GM21529 (cell line): ENCODE measurements around the gene AGXT2.
A peak's percentile ranks its signal among the peaks of the same experiment; 100 is the strongest.
"Not testable (repeated sequence)": the region's sequence is repeated elsewhere in the genome, so short reads cannot be mapped to it uniquely, and the experiment has no call there.

Experiments
- ATAC-seq: cut with Tn5 transposase; IDR thresholded peaks from one replicate; pipeline ENCODE4 v1.9.1; 2021; ENCODE audit not compliant: unreplicated experiment

The AGXT2 gene

GRCh38 chr5:35015063-35015462, 32.7 kb downstream of the AGXT2 start:
- ATAC-seq: no peak

GRCh38 chr5:35012796-35013195, 35.0 kb downstream of the AGXT2 start:
- no peak for ATAC-seq

- no peak for ATAC-seq
Measured at GRCh38 chr5:35012365-35012764, 35.4 kb downstream of the AGXT2 start.

- ATAC-seq: no peak
Measured at GRCh38 chr5:35010676-35011075, 37.1 kb downstream of the AGXT2 start.

GRCh38 chr5:35009657-35010056, 38.1 kb downstream of the AGXT2 start:
- ATAC-seq: no peak

DNA sequence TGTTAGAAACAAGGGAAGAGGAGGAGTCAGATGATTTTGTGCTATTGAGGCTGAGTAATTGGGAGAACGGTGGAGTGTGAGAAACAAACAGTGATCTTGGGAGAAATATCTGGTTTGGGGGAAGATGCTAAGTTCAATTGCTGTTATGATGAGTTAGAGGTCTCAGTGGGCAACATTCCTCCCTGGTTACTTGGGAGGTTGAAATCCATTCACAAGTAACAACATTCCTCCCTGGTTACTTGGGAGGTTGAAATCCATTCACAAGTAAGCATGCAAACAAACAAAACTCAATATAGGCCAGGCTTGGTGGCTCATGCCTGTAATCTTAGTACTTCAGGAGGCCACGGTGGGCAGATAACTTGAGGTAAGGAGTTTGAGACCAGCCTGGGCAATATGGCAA, 38.7 kb downstream of the AGXT2 start:
- no peak for ATAC-seq

- ATAC-seq: no peak
Measured at GRCh38 chr5:35004771-35005170, 43.0 kb downstream of the AGXT2 start.

- ATAC-seq: no peak
Measured at GRCh38 chr5:35004200-35004599, 43.5 kb downstream of the AGXT2 start.

DNA sequence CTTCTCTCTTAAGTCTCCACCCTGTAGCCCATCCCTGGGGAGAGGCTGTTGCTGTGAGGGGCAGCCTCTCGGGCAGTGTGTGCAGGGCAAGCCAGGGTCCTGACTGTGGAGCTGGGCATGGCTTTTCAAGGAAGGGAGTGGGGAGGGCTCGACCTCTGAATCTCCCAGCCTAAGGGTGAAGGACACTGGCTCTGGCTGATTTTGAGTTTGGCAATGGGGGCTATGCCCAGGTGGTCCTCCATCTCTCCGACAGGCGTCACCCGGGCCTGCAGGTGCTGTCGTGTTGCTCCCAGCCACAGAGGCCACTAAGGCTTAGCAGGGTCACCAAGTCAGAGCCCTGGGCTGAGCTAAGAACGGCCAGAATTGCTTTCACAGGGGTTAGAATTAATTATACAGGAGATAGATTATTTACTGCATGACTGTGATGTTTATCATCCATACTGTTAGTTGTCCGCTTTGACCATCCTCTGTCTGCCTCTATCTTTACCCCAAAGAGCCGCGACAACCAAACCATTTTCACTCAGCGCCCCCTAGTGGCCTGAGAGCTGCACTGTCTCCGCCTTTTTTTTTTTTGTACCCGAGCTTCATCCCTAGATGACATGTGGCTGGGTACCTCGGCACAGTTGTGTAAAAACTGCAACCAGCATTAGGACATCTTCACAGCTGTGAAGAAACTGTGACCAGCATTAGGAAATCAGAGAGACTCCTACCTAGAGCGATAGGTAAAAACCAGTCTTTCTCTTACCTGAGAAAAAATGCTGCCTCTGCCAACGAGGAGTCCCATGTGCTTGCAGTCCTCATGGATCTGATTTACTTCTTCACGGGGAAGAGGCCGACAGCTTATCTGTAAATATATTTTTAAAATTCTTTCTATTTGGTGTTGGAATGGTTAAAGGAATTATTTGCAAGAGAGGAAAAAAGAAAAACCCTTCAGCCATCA, 44.5 kb downstream of the AGXT2 start:
- peak; percentile 79 for ATAC-seq

- ATAC-seq: no peak
Measured at GRCh38 chr5:35002459-35002858, 45.3 kb downstream of the AGXT2 start.

DNA sequence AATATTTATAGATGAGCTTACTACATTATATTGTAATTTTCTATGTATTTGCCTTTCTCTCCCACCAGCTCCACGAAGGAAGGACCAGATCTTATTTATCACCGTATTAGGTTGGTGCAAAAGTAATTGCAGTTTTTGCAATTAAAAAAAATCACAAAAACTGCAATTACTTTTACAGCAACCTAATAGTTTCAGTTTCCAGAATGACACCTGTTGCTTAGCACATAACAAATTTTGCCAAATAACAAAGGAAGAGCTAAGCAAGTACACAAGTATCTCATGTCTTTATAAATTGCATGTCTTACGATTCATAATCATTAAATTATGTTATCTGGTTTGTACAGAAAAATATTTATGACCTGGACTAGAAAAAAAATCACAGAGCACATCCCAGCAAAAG, 45.9 kb downstream of the AGXT2 start:
- no peak for ATAC-seq

- no peak for ATAC-seq
Measured at GRCh38 chr5:34998058-34998789, 49.5 kb downstream of the AGXT2 start.

GRCh38 chr5:34996261-34996660, 51.5 kb downstream of the AGXT2 start:
- ATAC-seq: no peak

DNA sequence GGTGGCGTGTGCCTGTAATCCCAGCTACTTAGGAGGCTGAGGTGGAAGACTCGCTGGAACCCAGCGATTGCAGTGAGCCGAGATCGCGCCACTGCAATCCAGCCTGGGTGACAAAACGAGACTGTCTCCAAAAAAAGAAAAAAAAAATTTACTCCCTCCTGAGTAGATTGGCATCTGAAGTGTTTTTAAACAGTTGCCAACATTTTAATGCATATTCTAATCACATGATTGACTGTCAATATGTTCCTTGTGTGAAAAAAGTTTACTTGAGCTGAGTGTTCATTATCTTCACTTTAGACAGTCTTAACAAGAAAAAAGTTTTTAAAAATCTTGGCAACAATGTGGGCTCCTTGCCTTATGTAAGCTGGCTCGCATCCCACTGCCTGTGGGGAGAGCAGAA, 53.8 kb downstream of the AGXT2 start:
- ATAC-seq: no peak

GRCh38 chr5:34991486-34992238, 56.1 kb downstream of the AGXT2 start:
- no peak for ATAC-seq

GRCh38 chr5:34986965-34987364, 60.8 kb downstream of the AGXT2 start:
- ATAC-seq: no peak

DNA sequence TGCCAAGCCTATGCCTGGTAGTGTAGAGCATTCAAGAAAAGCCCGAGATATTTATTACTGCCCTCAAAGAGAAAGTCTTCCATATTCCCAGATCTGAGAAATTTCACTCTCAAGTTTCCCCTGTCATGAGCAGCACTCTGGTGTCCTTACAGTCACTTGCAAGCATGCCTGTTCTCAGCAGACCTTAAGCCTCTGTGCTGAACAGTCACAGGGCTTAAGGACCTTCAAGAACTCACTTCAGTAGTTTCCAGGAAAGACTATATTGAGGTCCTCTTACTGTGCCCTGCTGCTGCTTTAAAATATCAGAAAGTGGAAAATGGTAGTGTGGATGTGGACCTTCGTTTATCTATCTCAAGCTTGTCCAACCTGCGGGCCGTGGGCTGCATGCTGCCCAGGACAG, 64.9 kb downstream of the AGXT2 start:
- ATAC-seq: no peak

- no peak for ATAC-seq
Measured at GRCh38 chr5:34978681-34979080, 69.1 kb downstream of the AGXT2 start.

DNA sequence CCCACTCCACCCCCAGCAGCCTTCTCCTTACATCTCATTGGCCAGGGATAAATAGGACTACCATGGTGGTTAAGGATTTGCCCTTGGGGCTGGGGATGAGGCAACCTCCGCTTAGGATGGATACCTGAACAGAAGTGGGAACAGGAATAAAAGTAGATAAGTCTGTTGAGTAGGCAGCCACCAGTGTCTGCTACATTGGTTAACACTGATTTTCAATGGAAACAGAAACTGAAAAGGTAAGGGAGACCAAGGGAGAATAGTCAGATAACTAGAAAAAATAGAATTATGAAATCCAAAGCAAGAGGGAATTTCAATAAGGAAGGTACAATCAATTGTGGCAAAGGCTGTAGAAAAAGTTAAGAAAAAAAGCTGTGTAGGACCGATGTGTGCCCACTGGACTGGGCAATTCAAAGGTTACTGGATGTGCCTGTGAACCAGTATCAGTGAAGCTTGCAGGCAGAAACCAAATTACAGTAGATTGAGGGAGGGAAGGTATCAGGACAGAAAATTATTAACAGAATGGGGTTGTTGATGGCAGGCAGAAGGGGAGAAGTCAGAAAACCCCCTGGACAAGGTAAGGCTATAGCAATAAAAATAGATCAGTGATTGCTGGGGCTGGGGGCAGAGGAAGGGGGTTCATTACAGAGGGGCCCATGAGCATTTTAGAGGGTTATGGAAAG, 69.7 kb downstream of the AGXT2 start:
- ATAC-seq: peak; percentile 84

DNA sequence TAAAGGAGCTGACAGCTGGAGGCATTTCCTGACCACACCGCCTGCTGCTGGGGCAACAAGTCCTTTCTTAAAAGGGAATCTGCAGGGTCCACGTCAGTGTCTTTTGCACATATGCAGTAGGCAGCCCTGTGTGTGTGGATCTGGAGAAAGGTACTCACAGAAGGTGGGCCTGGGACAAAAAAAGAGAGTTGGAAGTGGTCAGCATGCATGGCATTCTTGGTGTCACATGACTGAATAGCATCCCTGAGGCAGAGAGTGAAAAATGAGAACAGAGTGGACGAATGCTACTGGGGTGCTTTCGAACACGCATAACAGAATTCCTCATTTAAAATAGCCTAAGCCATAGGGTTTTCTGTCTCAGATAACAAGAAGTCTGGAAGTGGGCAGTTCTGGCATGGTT, 71.4 kb downstream of the AGXT2 start:
- no peak for ATAC-seq

- ATAC-seq: not testable (repeated sequence)
Measured at GRCh38 chr5:34971655-34972054, 76.1 kb downstream of the AGXT2 start.
